Trophoblast cell (in vitro differentiated cells and primary cell): ENCODE measurements around the gene PHF21B.

Source experiments
- DNase-seq, 2 donors: peaks; one replicate each; pipeline ENCODE4 v3.0.0-alpha.2; 2016
- H2AFZ ChIP-seq: 2 replicates; pipeline ENCODE4 v1.6.1; 2013; ENCODE audit warnings: low read length, moderate library complexity, mild to moderate bottlenecking; ENCODE audit not compliant: insufficient read depth, poor library complexity
- H2AK5ac ChIP-seq: 2 replicates; pipeline ENCODE4 v1.6.1; 2013; ENCODE audit warnings: mild to moderate bottlenecking, low read length
- H2BK120ac ChIP-seq: 2 replicates; pipeline ENCODE4 v1.6.1; 2013; ENCODE audit warnings: low read length, mild to moderate bottlenecking, moderate library complexity; ENCODE audit not compliant: insufficient read depth, poor library complexity
- H2BK12ac ChIP-seq: 2 replicates; pipeline ENCODE4 v1.6.1; 2013; ENCODE audit warnings: mild to moderate bottlenecking, low read length, moderate library complexity
- H2BK5ac ChIP-seq: 2 replicates; pipeline ENCODE4 v1.6.1; 2013; ENCODE audit warnings: low read length, low read depth, moderate library complexity, mild to moderate bottlenecking; ENCODE audit not compliant: poor library complexity
- H3K14ac ChIP-seq: 2 replicates; pipeline ENCODE4 v1.6.1; 2013; ENCODE audit warnings: mild to moderate bottlenecking, low read length
- H3K18ac ChIP-seq: 2 replicates; pipeline ENCODE4 v1.6.1; 2013; ENCODE audit warnings: mild to moderate bottlenecking, low read length
- H3K23ac ChIP-seq: 2 replicates; pipeline ENCODE4 v1.6.1; 2013; ENCODE audit warnings: low read length
- H3K27ac ChIP-seq: 2 replicates; pipeline ENCODE4 v1.5.1; 2013; ENCODE audit warnings: low read depth, mild to moderate bottlenecking, inconsistent platforms, low read length, moderate library complexity
- H3K27me3 ChIP-seq: 2 replicates; pipeline ENCODE4 v1.6.1; 2013; ENCODE audit warnings: inconsistent platforms, mild to moderate bottlenecking, low read length, moderate library complexity; ENCODE audit not compliant: insufficient read depth
- H3K36me3 ChIP-seq, 2 experiments: 1 replicate in 1 of 2; 2 replicates in 1 of 2; pipeline ENCODE4 v1.6.1; 2013; ENCODE audit warnings: low read length in 2 of 2, mild to moderate bottlenecking in 2 of 2, moderate library complexity in 1 of 2; ENCODE audit not compliant: insufficient read depth in 2 of 2, control insufficient read depth in 1 of 2
- H3K4ac ChIP-seq: 2 replicates; pipeline ENCODE4 v1.6.1; 2013; ENCODE audit warnings: low read depth, mild to moderate bottlenecking, low read length, moderate library complexity
- H3K4me1 ChIP-seq, 2 experiments: 1 replicate in 1 of 2; 2 replicates in 1 of 2; pipeline ENCODE4 v1.6.1; 2013; ENCODE audit warnings: low read length in 2 of 2, mild to moderate bottlenecking in 2 of 2, moderate library complexity in 1 of 2; ENCODE audit not compliant: insufficient read depth in 2 of 2, control insufficient read depth in 1 of 2
- H3K4me2 ChIP-seq: 2 replicates; pipeline ENCODE4 v1.6.1; 2013; ENCODE audit warnings: inconsistent platforms, mild to moderate bottlenecking, low read length, moderate library complexity
- H3K4me3 ChIP-seq: 2 replicates; pipeline ENCODE4 v1.5.1; 2013; ENCODE audit warnings: mild to moderate bottlenecking, low read depth, low read length, inconsistent platforms
- H3K79me1 ChIP-seq: one replicate; pipeline ENCODE4 v1.6.1; 2013; ENCODE audit warnings: low read length
- H3K79me2 ChIP-seq: 2 replicates; pipeline ENCODE4 v1.6.1; 2013; ENCODE audit warnings: low read length, mild to moderate bottlenecking; ENCODE audit not compliant: control insufficient read depth, insufficient read depth, poor library complexity
- H3K9ac ChIP-seq: 2 replicates; pipeline ENCODE4 v1.6.1; 2013; ENCODE audit warnings: mild to moderate bottlenecking, low read length
- H3K9me3 ChIP-seq: 2 replicates; pipeline ENCODE4 v1.6.1; 2013; ENCODE audit warnings: low read depth, mild to moderate bottlenecking, control low read depth, inconsistent platforms, low read length; ENCODE audit not compliant: insufficient read depth
- H4K12ac ChIP-seq: 2 replicates; pipeline ENCODE4 v1.6.1; 2013; ENCODE audit warnings: low read depth, mild to moderate bottlenecking, low read length, moderate library complexity
- H4K8ac ChIP-seq: 2 replicates; pipeline ENCODE4 v1.6.1; 2013; ENCODE audit warnings: low read depth, mild to moderate bottlenecking, low read length, moderate library complexity
- H4K91ac ChIP-seq: one replicate; pipeline ENCODE4 v1.6.1; 2013; ENCODE audit warnings: low read depth, mild to moderate bottlenecking, low read length, moderate library complexity
- WGBS: extraction: QIAGEN DNeasy Blood & Tissue Kit; methylation state at CpG from one replicate; pipeline ENCODE4 v1.1.7; 2013; ENCODE audit warnings: missing lambda C conversion rate; ENCODE audit not compliant: insufficient read length, insufficient coverage; ENCODE audit errors: extremely low coverage; 5-methylcytosine and 5-hydroxymethylcytosine counted together

Gene PHF21B

DNA sequence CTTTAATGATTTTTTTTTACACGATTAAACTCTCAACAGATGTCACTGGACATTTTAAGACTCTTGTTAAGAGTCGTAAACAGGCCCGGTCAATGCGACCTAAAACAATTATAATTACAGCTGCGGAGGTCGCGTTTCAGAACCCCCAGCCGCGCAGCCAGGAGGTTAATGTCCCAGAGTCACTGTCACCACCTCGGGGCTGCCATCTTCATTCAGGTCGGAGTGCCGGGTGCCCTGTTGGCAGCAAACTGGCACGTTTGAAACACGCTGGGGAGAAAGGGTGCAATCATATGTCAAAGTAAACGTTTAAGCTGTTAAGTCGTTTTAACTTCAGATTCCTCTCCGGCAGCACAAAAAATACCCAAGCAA lies 711 bp upstream of the PHF21B start:
- Histone ChIP-seq H3K9me3 (no peaks in the 10 kb centered on the region), H2AK5ac (no peak overlapping the region), H2BK5ac (no peak overlapping the region), H3K4me1 (peaks cover 10 to 13% of the 10 kb centered on the region in 2 experiments), H3K79me2 (peaks cover 2% of the 10 kb centered on the region), H3K27me3 (no peaks in the 10 kb centered on the region), H4K91ac (no peak overlapping the region), H3K79me1 (peaks cover 6% of the 10 kb centered on the region), H2BK12ac (no peak overlapping the region), H3K4me2 (peak overlapping the region; percentile 93), H3K18ac (no peak overlapping the region), H2AFZ (no peak overlapping the region), H3K27ac (no peak overlapping the region), H3K23ac (no peak overlapping the region), H4K8ac (no peak overlapping the region), H3K4ac (no peak overlapping the region), H3K9ac (peak overlapping the region; percentile 35), H3K14ac (no peak overlapping the region), H3K4me3 (no peak overlapping the region), H2BK120ac (no peak overlapping the region), H4K12ac (no peak overlapping the region), H3K36me3 (no peaks in the 10 kb centered on the region)
- no peak for DNase-seq
- WGBS: no CpG with 5 or more reads among the region's 17 CpGs

DNA sequence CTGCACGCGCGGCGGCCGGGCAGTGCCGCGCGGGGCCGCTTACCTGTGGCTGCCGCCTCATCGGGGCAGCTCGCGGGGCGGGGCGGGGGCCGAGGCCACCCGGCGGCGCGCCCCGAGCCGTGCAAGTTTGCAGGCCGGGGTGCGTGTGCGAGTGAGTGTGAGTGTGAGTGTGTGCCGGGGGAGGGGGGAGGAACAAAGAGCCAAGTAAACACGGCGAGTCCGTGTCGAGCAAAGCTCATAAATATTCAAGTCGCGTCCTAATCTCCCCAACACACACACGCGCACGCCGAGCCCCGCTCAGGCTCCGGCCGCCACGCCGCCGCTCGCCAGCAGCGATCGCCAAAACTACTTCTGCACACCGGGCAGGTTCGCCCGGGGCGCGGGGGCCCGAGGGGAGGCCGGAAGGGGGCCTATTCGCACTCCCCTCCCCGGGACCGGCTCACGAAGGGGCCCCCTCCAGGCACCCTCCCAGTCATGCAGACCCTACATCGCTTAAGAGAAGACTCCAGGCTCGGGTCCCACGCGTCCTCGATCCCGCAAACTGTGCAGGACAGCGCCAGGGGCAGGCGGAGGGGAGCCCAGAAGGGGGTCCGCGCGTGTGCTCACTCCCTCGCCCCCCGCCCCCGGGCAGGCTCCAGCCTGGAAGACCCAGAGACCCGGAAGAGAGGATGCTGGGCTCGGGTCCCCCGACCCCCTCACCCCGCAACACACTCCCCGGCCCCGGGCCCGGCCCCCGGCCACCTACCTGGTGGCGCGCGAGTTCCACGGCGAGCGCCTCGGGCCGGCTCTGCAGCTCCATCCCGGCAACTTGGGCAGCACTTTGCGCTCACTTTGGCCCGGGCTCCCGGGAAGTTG lies 827 bp downstream of the PHF21B start:
- Histone ChIP-seq H4K12ac (peak overlapping the region; percentile 22), H4K91ac (peak overlapping the region; percentile 66), H3K27ac (no peak overlapping the region), H4K8ac (peak overlapping the region; percentile 71), H2BK5ac (no peak overlapping the region), H3K18ac (no peak overlapping the region), H3K4ac (peak overlapping the region; percentile 72), H2BK12ac (no peak overlapping the region), H3K79me1 (peaks cover 6% of the 10 kb centered on the region), H2AK5ac (no peak overlapping the region), H3K14ac (peak overlapping the region; percentile 67), H2AFZ (peak overlapping the region; percentile 75), H3K4me1 (peaks cover 10 to 13% of the 10 kb centered on the region in 2 experiments), H3K9ac (peak overlapping the region; percentile 80), H2BK120ac (no peak overlapping the region), H3K23ac (no peak overlapping the region), H3K27me3 (no peaks in the 10 kb centered on the region), H3K36me3 (no peaks in the 10 kb centered on the region), H3K9me3 (peaks cover 4% of the 10 kb centered on the region), H3K79me2 (peaks cover 7% of the 10 kb centered on the region), H3K4me3 (peak overlapping the region; percentile 82), H3K4me2 (peak overlapping the region; percentile 98)
- no CpG with 5 or more reads among the region's 90 CpGs for WGBS
- DNase-seq: no peak

DNA sequence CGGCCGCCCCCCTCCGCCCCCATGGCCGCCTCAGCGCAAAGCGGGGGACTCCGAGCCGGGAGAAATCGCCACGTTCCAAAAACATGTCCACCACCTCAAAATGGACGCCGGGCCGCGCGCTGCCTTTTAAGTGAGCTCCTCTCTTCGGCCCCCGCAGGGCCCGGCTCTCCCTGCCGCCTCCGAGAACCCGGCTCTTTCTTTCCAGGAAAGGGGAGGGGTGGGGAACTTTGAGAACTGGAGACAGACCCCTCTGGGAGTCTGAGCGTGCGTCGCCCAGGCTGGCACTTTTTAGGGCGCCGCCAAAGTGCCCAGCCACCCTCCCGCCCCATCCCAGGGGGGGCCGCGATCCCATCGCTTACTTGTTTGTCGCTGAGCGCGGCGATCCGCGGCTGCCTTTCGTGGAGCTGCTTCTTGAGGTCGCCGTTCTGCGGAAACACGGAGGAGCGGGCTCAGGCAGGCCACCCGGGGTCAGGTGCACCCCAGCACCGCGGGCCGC lies 1.6 kb downstream of the PHF21B start:
- peaks cover 10 to 13% of the 10 kb centered on the region in 2 experiments for H3K4me1 ChIP-seq
- H3K36me3 ChIP-seq: no peaks in the 10 kb centered on the region
- no peak overlapping the region for H2BK5ac ChIP-seq
- WGBS: no CpG with 5 or more reads among the region's 46 CpGs
- H3K27me3 ChIP-seq: no peaks in the 10 kb centered on the region
- H3K14ac ChIP-seq: peak overlapping the region; percentile 16
- peak overlapping the region; percentile 1 for H3K9ac ChIP-seq
- H3K4me3 ChIP-seq: peak overlapping the region; percentile 82
- no peak overlapping the region for H4K91ac ChIP-seq
- H3K79me2 ChIP-seq: peaks cover 7% of the 10 kb centered on the region
- peaks cover 6% of the 10 kb centered on the region for H3K79me1 ChIP-seq
- no peak overlapping the region for H2BK120ac ChIP-seq
- H3K4ac ChIP-seq: no peak overlapping the region
- DNase-seq: no peak
- H2BK12ac ChIP-seq: no peak overlapping the region
- H3K4me2 ChIP-seq: peak overlapping the region; percentile 98
- no peak overlapping the region for H4K12ac ChIP-seq
- no peak overlapping the region for H2AFZ ChIP-seq
- H3K9me3 ChIP-seq: peaks cover 4% of the 10 kb centered on the region
- H2AK5ac ChIP-seq: no peak overlapping the region
- H4K8ac ChIP-seq: no peak overlapping the region
- H3K27ac ChIP-seq: no peak overlapping the region
- peak overlapping the region; percentile 52 for H3K18ac ChIP-seq
- no peak overlapping the region for H3K23ac ChIP-seq

DNA sequence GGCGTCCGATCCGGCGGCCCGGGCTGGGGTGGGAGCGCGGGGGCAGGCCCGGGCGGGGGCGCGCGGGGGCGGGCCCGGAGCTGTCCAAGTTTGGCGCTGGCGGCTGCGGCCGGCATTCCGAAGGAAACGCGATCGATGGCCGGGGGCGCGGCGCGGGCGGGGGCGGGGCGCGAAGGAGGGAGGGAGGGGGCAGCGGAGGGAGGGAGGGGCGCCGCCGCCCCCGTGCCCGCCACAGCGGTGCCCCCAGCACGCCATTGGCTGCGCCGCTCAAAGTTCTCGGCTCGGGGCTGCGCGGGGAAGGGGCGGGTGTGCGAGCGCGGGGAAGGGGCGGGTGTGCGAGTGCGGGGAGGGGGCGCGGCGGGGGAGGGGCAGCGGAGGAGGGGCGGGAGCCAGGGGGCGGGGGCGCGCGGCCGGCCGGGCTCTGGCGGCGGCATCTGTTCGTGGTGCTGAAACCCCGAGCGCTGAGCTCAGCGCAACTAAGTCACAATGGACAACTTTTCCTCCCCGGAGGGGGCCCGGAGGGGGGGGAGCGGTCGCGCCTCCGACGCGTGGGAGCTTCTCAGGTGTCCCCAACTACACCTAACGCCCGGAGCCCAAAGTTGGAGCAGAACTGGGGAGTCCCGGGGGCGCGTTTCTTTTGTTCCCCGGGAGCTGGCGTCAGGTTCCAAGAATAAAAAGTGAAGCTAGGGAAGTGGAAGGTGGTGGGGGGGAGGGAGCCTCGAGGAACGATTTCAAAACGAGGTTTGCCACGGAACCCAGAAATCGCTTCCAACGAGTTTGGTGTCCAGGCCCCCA lies 2.2 kb downstream of the PHF21B start:
- Histone ChIP-seq H3K4me1 (peaks cover 10 to 13% of the 10 kb centered on the region in 2 experiments), H3K9me3 (peaks cover 4% of the 10 kb centered on the region), H3K18ac (no peak overlapping the region), H3K27me3 (no peaks in the 10 kb centered on the region), H3K36me3 (no peaks in the 10 kb centered on the region), H3K27ac (peak overlapping the region; percentile 69), H3K79me1 (peaks cover 6% of the 10 kb centered on the region), H2BK120ac (no peak overlapping the region), H2AK5ac (no peak overlapping the region), H4K8ac (no peak overlapping the region), H3K4me2 (peak overlapping the region; percentile 98), H2BK12ac (no peak overlapping the region), H3K79me2 (peaks cover 7% of the 10 kb centered on the region), H3K4ac (no peak overlapping the region), H4K91ac (no peak overlapping the region), H3K9ac (no peak overlapping the region), H2BK5ac (no peak overlapping the region), H3K4me3 (peak overlapping the region; percentile 82), H3K23ac (no peak overlapping the region), H3K14ac (no peak overlapping the region), H4K12ac (no peak overlapping the region), H2AFZ (no peak overlapping the region)
- WGBS: no CpG with 5 or more reads among the region's 90 CpGs
- peak in 1 of 2 donors; percentile 8 for DNase-seq
